HepG2 (cell line): ENCODE results near the gene ZC3H8. TPM values are rescaled to one million over a fixed set of nuclear protein-coding genes. Genes with fewer than 3 reads are reported as not detected.
A peak's percentile ranks its signal among the peaks of the same experiment; 100 is the strongest.

Experiments
- CCAR2 ChIP-seq: fragments of 200-400 bp; formaldehyde crosslinking; optimal IDR thresholded peaks from 2 replicates; pipeline ENCODE3; 2018; ENCODE audit warnings: low read depth, mild to moderate bottlenecking, low read length, moderate library complexity
- CERS6 ChIP-seq: sonication (generic); formaldehyde crosslinking; IDR thresholded peaks from 2 replicates; pipeline ENCODE4 v1.5.0; 2020; ENCODE audit warnings: missing genetic modification reagents
- DMTF1 ChIP-seq: sonication (generic); formaldehyde crosslinking; IDR thresholded peaks from 2 replicates; pipeline ENCODE4 v1.4.0; 2020; ENCODE audit warnings: mild to moderate bottlenecking, missing genetic modification reagents
- RARG ChIP-seq: sonication (generic); formaldehyde crosslinking; IDR thresholded peaks from 2 replicates; pipeline ENCODE4 v1.4.0; 2020; ENCODE audit warnings: low read depth, mild to moderate bottlenecking, missing genetic modification reagents
- ZBTB34 ChIP-seq: sonication (generic); formaldehyde crosslinking; IDR thresholded peaks from 2 replicates; pipeline ENCODE4 v1.8.0; 2022; ENCODE audit warnings: mild to moderate bottlenecking, missing genetic modification reagents
- ZNF605 ChIP-seq: sonication (generic); formaldehyde crosslinking; IDR thresholded peaks from 2 replicates; pipeline ENCODE4 v1.8.0; 2022; ENCODE audit warnings: mild to moderate bottlenecking, missing genetic modification reagents
- ZNF737 ChIP-seq: sonication (generic); formaldehyde crosslinking; IDR thresholded peaks from 2 replicates; pipeline ENCODE4 v1.5.0; 2020; ENCODE audit warnings: missing genetic modification reagents, mild to moderate bottlenecking, borderline replicate concordance
- ZNF766 ChIP-seq: sonication (generic); formaldehyde crosslinking; IDR thresholded peaks from 2 replicates; pipeline ENCODE4 v1.5.0; 2020; ENCODE audit warnings: missing genetic modification reagents, borderline replicate concordance
- ZXDC ChIP-seq: sonication (generic); formaldehyde crosslinking; IDR thresholded peaks from 2 replicates; pipeline ENCODE4 v1.5.0; 2020; ENCODE audit warnings: mild to moderate bottlenecking, missing genetic modification reagents
- polyA plus RNA-seq, 8 experiments: library from polyadenylated mRNA; depleted of rRNA in 3 of 8; stranded (reverse) in 7 of 8; unstranded in 1 of 8; fragments of >200 nt; fragmentation: Illumina TruSeq in 4 of 8; extraction: Trizol in 4 of 8; gene quantifications; 2 replicates each; pipeline versions ENCODE4 v1.2.1 to v1.2.3, GENCODE V29; 2011 to 2016; ENCODE audit warnings: low read depth in 4 of 8, missing spikeins in 1 of 8, mixed read lengths in 1 of 8; ENCODE audit not compliant: insufficient read depth in 1 of 8
- total RNA-seq, 5 experiments: library from RNA; depleted of rRNA; stranded (reverse); fragments of >200 nt; fragmentation: Illumina TruSeq; extraction: Trizol; gene quantifications; 2 replicates each; pipeline ENCODE4 v1.2.3, GENCODE V29; 2016; ENCODE audit warnings: low read depth in 1 of 5

Gene ZC3H8
- total and polyA plus RNA-seq, 2 of the 13 experiments (the other 11 are each of a cell fraction or from before 2014, with no cell fraction given) = 4.5 to 17.0 TPM

GRCh38 chr2:112254466-112255240, at the start of gene ZC3H8 (continued):
- TF ChIP-seq DMTF1 (CRISPR knock-in tag) (peak; percentile 88; the same call in 1 of the 2 replicates), CERS6 (CRISPR knock-in tag) (no peak), RARG (peak; percentile 83; the same call in 1 of the 2 replicates), CCAR2 (no peak), ZNF605 (CRISPR knock-in tag) (peak; percentile 86), ZBTB34 (CRISPR knock-in tag) (no peak), ZXDC (CRISPR knock-in tag) (peak; percentile 59), ZNF737 (0 out of 2 replicates have a peak, but pooled peaks have one; percentile 52), ZNF766 (CRISPR knock-in tag) (peak; percentile 91; the same call in 1 of the 2 replicates)
